HepG2 (cell line): ENCODE measurements around the gene DIAPH1. TPM values are rescaled to one million over a fixed set of nuclear protein-coding genes. Genes with fewer than 3 reads are reported as not detected.

ENCODE experiments used
- ATAC-seq: fragments of 200-7000 bp; cut with Tn5 transposase; 3 replicates; pipeline ENCODE4 v1.9.1; 2020; ENCODE audit warnings: mild to moderate bottlenecking, moderate library complexity
- BruUV-seq: library from RNA; stranded (reverse); fragments of 400-500 nt; replicated peaks from 2 replicates; lab custom pipeline; 2021; lab: Mats Ljungman, UMichigan
- CTCF ChIA-PET: fragments of 300-600 bp; formaldehyde crosslinking; extraction: SDS; loops from one replicate; lab custom pipeline; 2021; ENCODE audit warnings: low total read pairs, inconsistent platforms, low intra/inter-chr PET ratio; lab: Yijun Ruan, JAX
- POLR2A ChIA-PET: fragments of 350-600 bp; sonication (Branson Sonifier 250); formaldehyde crosslinking; loops from one replicate; lab custom pipeline; 2020; ENCODE audit warnings: antibody characterized with exemption, inconsistent platforms; lab: Yijun Ruan, JAX
- DNase-seq: peaks from one replicate; pipeline ENCODE4 v3.0.0-alpha.2; 2015; ENCODE audit warnings: low spot score
- FAIRE-seq: peaks from 3 replicates; lab custom pipeline; 2011; peaks lifted over from hg19 to GRCh38; lab: Jason Lieb, UNC
- H2AFZ ChIP-seq: one replicate; pipeline ENCODE4 v1.6.1; 2011; ENCODE audit warnings: low read length, inconsistent platforms
- H3K27ac ChIP-seq: fragments of 300-600 bp; 3 replicates; pipeline ENCODE4 v1.8.0; 2011; ENCODE audit warnings: mixed run types, mild to moderate bottlenecking, mixed read lengths, low read length, inconsistent platforms; ENCODE audit not compliant: insufficient read depth; ENCODE audit errors: extremely low read length
- H3K27me3 ChIP-seq, 2 experiments: fragments of 200-600 bp in 1 of 2; 2 replicates in 1 of 2; 3 replicates in 1 of 2; pipeline versions ENCODE4 v1.6.0 to v1.8.0; 2011; ENCODE audit warnings: low read length in 2 of 2, mild to moderate bottlenecking in 2 of 2, moderate library complexity in 2 of 2, inconsistent platforms in 1 of 2; ENCODE audit not compliant: insufficient read depth in 2 of 2, control insufficient read depth in 1 of 2
- H3K36me3 ChIP-seq, 2 experiments: fragments of 200-600 bp in 1 of 2; replicated peaks in 1 of 2; 2 replicates in 1 of 2; 3 replicates in 1 of 2; pipeline versions ENCODE4 v1.5.1 to v1.8.0; 2011; ENCODE audit warnings: low read length in 2 of 2, inconsistent platforms in 1 of 2; ENCODE audit not compliant: insufficient read depth in 2 of 2, control insufficient read depth in 1 of 2
- H3K4me1 ChIP-seq: 2 replicates; pipeline ENCODE4 v1.5.1; 2012; ENCODE audit warnings: low read length, inconsistent platforms; ENCODE audit not compliant: insufficient read depth
- H3K4me2 ChIP-seq: 2 replicates; pipeline ENCODE4 v1.6.0; 2011; ENCODE audit warnings: low read depth, low read length, inconsistent platforms
- H3K4me3 ChIP-seq, 3 experiments: fragments of 200-600 bp in 1 of 3; sonication (generic), shearing (Covaris generic) in 1 of 3; replicated peaks in 1 of 3; 2 replicates each; pipeline ENCODE4 v1.5.1; 2011 to 2016; ENCODE audit warnings: low read length in 3 of 3, inconsistent platforms in 2 of 3, low read depth in 2 of 3, mild to moderate bottlenecking in 2 of 3, control low read depth in 1 of 3, mixed read lengths in 1 of 3; ENCODE audit not compliant: insufficient read depth in 1 of 3
- H3K79me2 ChIP-seq: one replicate; pipeline ENCODE4 v1.6.1; 2011; ENCODE audit warnings: low read length, inconsistent platforms; ENCODE audit not compliant: insufficient read depth
- H3K9ac ChIP-seq: 2 replicates; pipeline ENCODE4 v1.6.0; 2011; ENCODE audit warnings: mild to moderate bottlenecking, low read depth, low read length, inconsistent platforms; ENCODE audit not compliant: insufficient read depth
- H3K9me3 ChIP-seq: 2 replicates; pipeline ENCODE4 v1.5.1; 2012; ENCODE audit warnings: mild to moderate bottlenecking, low read length
- H4K20me1 ChIP-seq: 2 replicates; pipeline ENCODE4 v1.6.0; 2011; ENCODE audit warnings: inconsistent platforms, mild to moderate bottlenecking, low read length, moderate library complexity; ENCODE audit not compliant: insufficient read depth
- ATF2 ChIP-seq: sonication (generic); formaldehyde crosslinking; IDR thresholded peaks from 2 replicates; pipeline ENCODE4 v1.4.0; 2020; ENCODE audit warnings: missing genetic modification reagents
- KDM5A ChIP-seq: fragments of 200-600 bp; sonication (generic); IDR thresholded peaks from 2 replicates; pipeline ENCODE4 v1.7.0; 2018; ENCODE audit warnings: antibody characterized with exemption, mild to moderate bottlenecking, low read length, borderline replicate concordance
- NCOA2 ChIP-seq: sonication (generic); formaldehyde crosslinking; IDR thresholded peaks from 2 replicates; pipeline ENCODE4 v1.8.0; 2022; ENCODE audit warnings: inconsistent platforms
- PRDM10 ChIP-seq: sonication (generic); formaldehyde crosslinking; IDR thresholded peaks from 2 replicates; pipeline ENCODE4 v1.4.0; 2020; ENCODE audit warnings: low read depth, missing genetic modification reagents
- RAD51 ChIP-seq: fragments of 450-650 bp; IDR thresholded peaks from 2 replicates; pipeline ENCODE4 v1.6.1; 2016; ENCODE audit warnings: borderline replicate concordance
- ZC3H13 ChIP-seq: sonication (generic); formaldehyde crosslinking; IDR thresholded peaks from 2 replicates; pipeline ENCODE4 v1.8.1; 2023; ENCODE audit warnings: mild to moderate bottlenecking, missing genetic modification reagents, moderate library complexity
- ZFP91 ChIP-seq: sonication (generic); formaldehyde crosslinking; IDR thresholded peaks from 2 replicates; pipeline ENCODE4 v1.9.0; 2022; ENCODE audit warnings: missing genetic modification reagents, mild to moderate bottlenecking, borderline replicate concordance
- ZFY ChIP-seq: sonication (generic); formaldehyde crosslinking; IDR thresholded peaks from 2 replicates; pipeline ENCODE4 v1.4.0; 2020; ENCODE audit warnings: missing genetic modification reagents
- ZNF251 ChIP-seq: sonication (generic); formaldehyde crosslinking; IDR thresholded peaks from 2 replicates; pipeline ENCODE4 v1.9.0; 2021; ENCODE audit warnings: mild to moderate bottlenecking, missing genetic modification reagents
- ZNF354B ChIP-seq: sonication (generic); formaldehyde crosslinking; IDR thresholded peaks from 2 replicates; pipeline ENCODE4 v1.8.0; 2022; ENCODE audit warnings: mild to moderate bottlenecking, missing genetic modification reagents
- ZNF670 ChIP-seq: sonication (generic); formaldehyde crosslinking; IDR thresholded peaks from 2 replicates; pipeline ENCODE4 v1.8.0; 2022; ENCODE audit warnings: mild to moderate bottlenecking, missing genetic modification reagents, borderline replicate concordance
- in situ Hi-C: cut with HindIII; loops from 2 replicates; pipeline ENCODE4 v1.10.0; 2017; ENCODE audit warnings: low pct_unique_long_range_greater_than_20kb; ENCODE audit not compliant: extremely low pct_ligation_motif_present
- intact Hi-C: fragments of 100-400 bp; cut with micrococcal nuclease; formaldehyde crosslinking; loops from one replicate; pipeline ENCODE4 v1.10.0; 2022; ENCODE audit not compliant: unreplicated experiment
- polyA plus RNA-seq, 8 experiments: library from polyadenylated mRNA; depleted of rRNA in 3 of 8; stranded (reverse) in 7 of 8; unstranded in 1 of 8; fragments of >200 nt; fragmentation: Illumina TruSeq in 4 of 8; extraction: Trizol in 4 of 8; gene quantifications; 2 replicates each; pipeline versions ENCODE4 v1.2.1 to v1.2.3, GENCODE V29; 2011 to 2016; ENCODE audit warnings: low read depth in 4 of 8, missing spikeins in 1 of 8, mixed read lengths in 1 of 8; ENCODE audit not compliant: insufficient read depth in 1 of 8
- total RNA-seq, 5 experiments: library from RNA; depleted of rRNA; stranded (reverse); fragments of >200 nt; fragmentation: Illumina TruSeq; extraction: Trizol; gene quantifications; 2 replicates each; pipeline ENCODE4 v1.2.3, GENCODE V29; 2016; ENCODE audit warnings: low read depth in 1 of 5

DIAPH1 gene
- total and polyA plus RNA-seq, 2 of the 13 experiments (the other 11 are each of a cell fraction or from before 2014, with no cell fraction given) = 25.1 to 33.9 TPM

GRCh38 chr5:141623186-141623585 lies 4.4 kb upstream of the DIAPH1 start:
- ChIA-PET CTCF (no interaction called here), POLR2A (interaction anchor here (1.8 kb wide), 1 partner anchor 14 kb away, joined by 6 read pairs; the partner anchor contains the start of genes HDAC3 and RELL2)
- in situ Hi-C loops = no loop called here
- DNase-seq (no peak), ATAC-seq (no peak)
- Histone ChIP-seq H3K79me2 (no peaks in the 10 kb centered on the region), H3K27me3 (no peaks in the 10 kb centered on the region), H3K27ac (no peak overlapping the region), H2AFZ (no peak overlapping the region), H3K4me1 (peaks cover 12% of the 10 kb centered on the region), H3K9me3 (no peaks in the 10 kb centered on the region)
- no TSS peak for BruUV-seq
- no peak for TF ChIP-seq ATF2 (CRISPR knock-in tag)
- TF ChIP-seq ZFP91 = no peak
- TF ChIP-seq PRDM10 = no peak
- TF ChIP-seq RAD51 = no peak
- TF ChIP-seq ZNF251 (CRISPR knock-in tag) = no peak
- no peak for TF ChIP-seq ZNF670
- TF ChIP-seq ZC3H13 = no peak
- TF ChIP-seq NCOA2 (CRISPR knock-in tag) = no peak
- TF ChIP-seq ZFY (CRISPR knock-in tag) = no peak
- TF ChIP-seq KDM5A = no peak
- TF ChIP-seq ZNF354B (CRISPR knock-in tag) = no peak
- TF ChIP-seq, all 625 proteins: peak for 0
- intact Hi-C loops = no loop called here
- H3K4me2 ChIP-seq = no peak overlapping the region
- H3K36me3 ChIP-seq = peaks cover 23 to 51% of the 10 kb centered on the region in 2 experiments
- no peak overlapping the region for H3K4me3 ChIP-seq
- no peak overlapping the region for H3K9ac ChIP-seq
- FAIRE-seq = no peak
- no peaks in the 10 kb centered on the region for H4K20me1 ChIP-seq
